Heart left ventricle (tissue), 13 donors: ENCODE results near the gene AKAP13.
A peak's percentile ranks its signal among the peaks of the same experiment; 100 is the strongest.

Source experiments
- CTCF ChIP-seq, 12 donors: fragments of 200-600 bp; sonication (generic) in 4 of 12; IDR thresholded peaks; one replicate each; pipeline versions ENCODE4 v1.5.0 to v1.8.0; 2018 to 2022; ENCODE audit warnings: antibody characterized with exemption in 12 of 12, mild to moderate bottlenecking in 5 of 12
- POLR2A ChIP-seq, 2 donors: fragments of 450-650 bp; IDR thresholded peaks; one replicate each; pipeline ENCODE4 v1.6.1; 2017; ENCODE audit warnings: antibody characterized with exemption in 2 of 2, mild to moderate bottlenecking in 2 of 2, moderate library complexity in 2 of 2
- donor health status: ischemic (EF 13 %, LVEDD 7.1; RV severe dilation, severe dysfunction).
- donor health status: DM: no; HTN: yes; CAD: no.
- donor health status: DM: no; HTN: no; CAD: no.
- donor health status: ischemic (EF 25% LVEDD 6.9; RV normal size, moderate dysfunction).
- donor health status: ischemic (EF 25% LVEDD 5.7; RV mildly dilated, moderate dysfunction).
- donor health status: ischemic (EF 35%, LVEDD 5.7; RV mildly dilated, moderate dysfunction).
- donor health status: nonischemic (EF 11% LVEDD 7.7; RV severe dilation, severe dysfunction).
- donor health status: DM: yes; HTN: yes; CAD: no.
- donor health status: PGD.
- donor health status: ischemic (EF 29% LVEDD 5.4; RV normal size, mild dysfunction).
- donor health status: nonischemic (EF 23%, LVEDD 6.1; RV moderate dilation, normal function).

- TF ChIP-seq CTCF (IDR thresholded peaks at IDR 0.05) (no peak), POLR2A (IDR thresholded peaks at IDR 0.05) (peak in 1 of 2 donors; percentile 93)
These were observed 414.4 kb downstream of the AKAP13 start, which contains the start of gene KLHL25 for GRCh38 chr15:85794598-85795336.
